GM21367 (cell line): ENCODE measurements around the gene NDUFB10.
"Not testable (repeated sequence)": the region's sequence is repeated elsewhere in the genome, so short reads cannot be mapped to it uniquely, and the experiment has no call there.

Experiments used
- ATAC-seq: cut with Tn5 transposase; IDR thresholded peaks from one replicate; pipeline ENCODE4 v1.9.1; 2021; ENCODE audit not compliant: unreplicated experiment

Gene NDUFB10

DNA sequence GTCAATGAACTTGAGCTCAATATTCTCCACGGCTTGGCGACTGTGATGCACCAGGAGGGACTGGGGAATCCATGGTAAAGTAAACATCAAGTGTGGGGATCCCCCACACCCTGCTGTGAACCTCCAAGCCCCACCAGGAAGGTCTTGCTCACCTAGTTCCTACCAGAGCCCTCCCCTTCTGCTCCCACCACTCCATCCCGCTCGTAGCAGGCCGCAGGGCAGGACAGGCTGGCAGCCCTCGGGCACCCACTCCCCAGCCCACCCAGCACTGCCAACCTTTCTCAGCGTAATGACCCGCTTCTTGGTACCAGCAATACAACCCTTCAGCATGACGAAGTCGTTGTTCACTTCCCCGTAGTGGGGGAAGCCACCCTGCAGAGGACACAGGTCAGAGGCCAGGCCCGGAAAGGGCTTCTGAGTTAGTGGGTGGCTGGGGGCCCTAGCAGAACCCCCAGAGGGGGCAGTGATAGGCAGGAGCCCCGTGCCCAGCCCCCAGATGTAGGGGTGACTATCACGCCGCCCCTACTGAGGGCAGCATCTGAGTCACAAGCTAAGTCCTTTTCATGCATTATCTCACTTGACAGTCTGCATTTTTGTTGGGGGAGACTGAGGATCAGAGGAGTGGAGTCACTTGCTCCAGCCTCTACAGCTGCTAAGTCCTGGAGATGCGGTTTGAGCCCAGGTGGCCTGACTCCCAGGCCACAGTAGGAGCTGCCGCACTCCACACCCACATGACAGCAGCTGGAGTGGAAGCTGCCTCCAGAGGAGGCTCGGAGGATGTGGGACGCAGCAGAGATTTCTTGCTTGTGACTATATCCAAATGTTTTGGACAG is 13.6 kb upstream of the NDUFB10 start:
- ATAC-seq: no peak

DNA sequence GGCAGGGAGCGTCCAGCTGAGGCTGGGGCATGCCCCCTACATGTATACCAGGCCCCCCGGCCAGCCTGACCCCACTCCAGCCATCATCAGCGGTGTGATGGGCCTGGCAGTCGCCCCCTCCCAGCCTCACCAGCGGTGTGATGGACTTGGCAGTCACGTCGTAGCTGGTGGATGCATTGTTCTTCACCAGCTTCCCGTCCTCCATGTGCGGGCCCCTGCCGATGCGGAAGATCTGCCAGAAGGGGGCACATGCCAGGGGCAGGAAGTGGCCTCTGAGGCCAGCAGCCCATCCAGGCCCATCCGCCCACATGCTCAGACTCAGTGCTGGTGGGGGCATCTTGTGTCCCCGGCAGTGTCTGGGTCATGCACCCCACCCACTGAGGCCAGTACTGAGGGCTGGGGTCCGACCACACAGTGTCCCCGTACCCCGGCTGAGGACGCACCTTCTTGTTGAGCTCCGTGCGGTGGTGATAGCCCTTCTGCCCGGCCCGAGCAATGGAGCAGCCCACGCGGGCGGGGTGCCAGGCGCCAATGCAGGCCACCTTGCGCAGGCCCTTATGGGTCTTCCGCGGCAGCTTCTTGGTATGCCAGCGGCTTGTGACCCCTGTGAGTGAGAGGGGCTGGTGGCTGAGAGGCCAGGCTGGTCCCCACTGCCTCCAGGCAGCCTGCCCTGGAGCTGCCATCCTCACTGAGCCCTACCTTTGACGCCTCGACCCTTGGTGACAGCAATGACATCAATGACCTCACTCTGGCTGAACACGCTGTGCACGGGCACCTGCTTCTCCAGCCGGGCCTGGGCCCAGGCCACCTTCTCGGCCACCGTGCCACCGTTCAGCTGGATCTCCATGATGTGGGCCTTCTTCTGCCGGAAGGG is 12.6 kb upstream of the NDUFB10 start:
- ATAC-seq: no peak

DNA sequence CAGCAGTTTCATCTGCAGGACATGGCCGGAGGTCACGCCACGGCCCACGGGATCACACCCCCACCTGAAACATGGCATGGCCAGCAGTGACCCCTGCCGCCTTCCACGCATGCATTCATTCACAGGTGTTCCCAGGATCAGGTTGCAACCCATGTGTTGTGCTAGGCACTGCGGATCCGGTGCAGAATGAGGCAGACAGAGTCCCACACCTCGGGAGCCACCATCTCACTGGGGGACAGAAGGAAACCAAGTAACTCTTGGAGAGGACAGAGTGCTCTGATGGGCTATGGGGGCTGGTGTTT is 12.0 kb upstream of the NDUFB10 start:
- no peak for ATAC-seq

DNA sequence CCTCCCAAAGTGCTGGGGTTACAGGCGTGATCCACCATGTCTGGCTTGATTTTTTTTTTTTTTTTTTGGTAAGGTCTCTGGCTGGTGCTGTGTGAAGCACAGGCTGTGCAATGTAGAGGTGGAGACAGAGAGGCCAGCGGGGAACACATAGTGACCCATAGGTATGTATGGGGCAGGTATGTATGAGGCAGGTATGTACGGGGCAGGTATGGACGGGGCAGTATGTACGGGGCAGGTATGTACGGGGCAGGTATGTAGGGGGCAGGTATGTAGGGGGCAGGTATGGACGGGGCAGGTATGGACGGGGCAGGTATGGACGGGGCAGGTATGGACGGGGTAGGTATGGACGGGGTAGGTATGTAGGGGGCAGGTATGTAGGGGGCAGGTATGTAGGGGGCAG is 9.8 kb upstream of the NDUFB10 start:
- ATAC-seq: no peak

DNA sequence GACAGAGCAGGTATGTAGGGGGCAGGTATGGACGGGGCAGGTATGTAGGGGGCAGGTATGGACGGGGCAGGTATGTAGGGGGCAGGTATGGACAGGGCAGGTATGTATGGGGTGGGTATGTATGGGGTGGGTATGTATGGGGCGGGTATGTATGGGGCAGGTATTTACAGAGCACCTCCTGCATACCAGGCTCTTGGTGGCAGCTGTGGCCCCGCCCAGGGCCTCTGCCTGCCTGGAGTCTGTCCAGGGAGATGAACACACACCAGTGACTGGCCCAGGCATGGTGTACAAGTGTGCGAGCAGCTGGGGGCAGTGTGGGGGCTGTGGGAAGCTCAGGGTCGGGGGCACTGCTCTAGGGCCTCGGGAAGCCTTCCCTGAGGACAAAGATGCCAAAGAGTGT is 9.3 kb upstream of the NDUFB10 start:
- ATAC-seq: no peak

DNA sequence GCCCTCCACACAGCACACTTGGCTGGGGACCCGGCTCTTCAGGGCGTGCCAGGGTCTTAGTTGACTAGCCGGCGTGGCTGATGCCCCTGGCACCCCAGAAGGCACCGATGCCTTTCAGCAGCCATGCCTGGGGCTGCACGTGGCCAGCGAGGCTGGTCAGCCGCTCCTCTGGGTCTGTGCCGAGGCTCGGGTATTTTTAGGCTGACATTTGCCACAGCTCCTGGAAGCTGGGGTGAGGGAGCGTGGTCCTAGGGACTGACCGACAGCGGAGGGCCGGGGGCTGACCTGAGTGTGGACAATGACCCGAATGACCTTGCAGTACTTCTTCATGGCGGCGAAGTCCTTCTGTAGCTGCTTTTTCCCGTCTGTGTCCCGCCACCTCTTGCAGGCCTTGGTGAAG is 8.8 kb upstream of the NDUFB10 start:
- ATAC-seq: no peak

DNA sequence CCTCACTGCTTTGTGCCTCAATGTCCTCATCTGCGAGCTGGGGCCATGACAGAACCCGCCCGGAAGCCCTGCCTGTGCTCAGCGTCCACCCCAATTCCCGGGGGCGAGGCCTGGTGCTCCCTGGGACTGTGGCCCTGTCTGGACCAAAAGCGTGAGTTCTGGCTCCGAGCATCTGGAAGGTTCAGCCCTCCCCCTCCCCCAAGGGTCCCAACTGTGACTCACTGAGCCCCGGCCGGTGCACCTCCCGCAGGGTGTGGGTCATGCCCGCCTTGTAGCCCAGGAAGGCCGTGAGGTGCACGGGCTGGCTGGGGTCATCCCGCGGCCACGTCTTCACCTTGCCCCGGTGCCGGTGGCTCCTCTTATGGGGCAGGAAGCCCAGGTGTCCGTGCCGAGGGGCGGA is 5.6 kb upstream of the NDUFB10 start:
- ATAC-seq: no peak

DNA sequence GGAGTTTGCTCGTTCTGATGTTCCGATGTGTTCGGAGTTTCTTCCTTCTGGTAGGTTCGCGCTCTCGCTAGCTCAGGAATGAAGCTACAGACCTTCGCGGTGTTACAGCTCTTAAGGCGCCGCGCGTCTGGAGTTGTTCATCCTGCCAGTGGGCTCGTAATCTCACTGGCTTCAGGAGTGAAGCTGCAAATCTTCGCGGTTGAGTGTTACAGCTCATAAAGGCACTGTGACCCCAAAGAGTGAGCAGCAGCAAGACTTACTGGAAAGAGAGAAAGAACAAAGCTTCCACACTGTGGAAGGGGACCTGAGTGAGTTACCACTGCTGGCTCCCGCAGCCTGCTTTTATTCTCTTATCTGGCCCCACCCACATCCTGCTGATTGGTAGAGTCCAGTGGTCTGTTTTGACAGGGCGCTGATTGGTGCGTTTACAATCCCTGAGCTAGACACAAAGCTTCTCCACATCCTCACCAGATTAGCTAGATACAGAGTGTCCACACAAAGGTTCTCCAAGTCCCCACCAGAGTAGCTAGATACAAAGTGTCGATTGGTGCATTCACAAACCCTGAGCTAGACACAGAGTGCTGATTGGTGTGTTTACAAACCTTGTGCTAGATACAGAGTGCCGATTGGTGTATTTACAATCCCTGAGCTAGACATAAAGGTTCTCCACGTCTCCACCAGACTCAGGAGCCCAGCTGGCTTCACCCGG is 1.8 kb upstream of the NDUFB10 start:
- not testable (repeated sequence) for ATAC-seq

DNA sequence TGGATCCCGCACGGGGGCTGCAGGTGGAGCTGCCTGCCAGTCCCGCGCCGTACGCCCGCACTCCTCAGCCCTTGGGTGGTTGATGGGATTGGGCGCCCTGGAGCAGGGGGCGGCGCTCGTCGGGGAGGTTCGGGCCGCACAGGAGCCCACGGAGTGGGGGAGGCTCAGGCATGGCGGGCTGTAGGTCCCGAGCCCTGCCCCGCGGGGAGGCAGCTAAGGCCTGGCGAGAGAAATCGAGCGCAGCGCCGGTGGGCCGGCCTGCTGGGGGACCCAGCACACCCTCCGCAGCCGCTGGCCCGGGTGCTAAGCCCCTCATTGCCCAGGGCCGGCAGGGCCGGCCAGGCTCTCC is 1.2 kb upstream of the NDUFB10 start:
- not testable (repeated sequence) for ATAC-seq

DNA sequence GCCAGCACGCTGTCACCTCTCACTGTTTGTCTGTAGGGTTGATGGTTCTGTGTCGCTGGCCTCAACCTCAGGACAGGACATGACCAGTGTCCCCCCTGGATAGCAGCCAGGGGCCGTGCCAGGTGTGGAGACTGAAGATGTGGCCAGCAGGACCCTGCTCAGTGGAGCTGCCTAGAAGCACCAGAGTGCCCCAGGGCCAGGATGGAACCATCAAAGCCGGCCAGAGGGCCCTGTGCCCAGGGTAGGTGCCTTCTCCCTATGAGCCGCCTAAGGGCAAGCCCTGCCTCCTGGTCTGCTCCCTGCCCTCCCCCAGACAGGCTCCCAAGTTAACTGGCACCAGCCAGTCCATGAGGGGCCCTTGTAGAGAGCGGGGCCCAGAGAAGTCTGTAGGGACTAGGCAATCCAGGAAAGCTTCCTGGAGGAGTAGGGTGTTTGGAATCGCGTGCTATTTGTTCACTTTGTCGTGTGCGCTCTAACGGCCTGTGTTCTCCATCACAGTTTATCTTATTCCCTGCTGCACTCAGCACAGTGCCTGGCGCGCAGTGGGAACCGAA is 546 bp upstream of the NDUFB10 start:
- ATAC-seq: no peak

DNA sequence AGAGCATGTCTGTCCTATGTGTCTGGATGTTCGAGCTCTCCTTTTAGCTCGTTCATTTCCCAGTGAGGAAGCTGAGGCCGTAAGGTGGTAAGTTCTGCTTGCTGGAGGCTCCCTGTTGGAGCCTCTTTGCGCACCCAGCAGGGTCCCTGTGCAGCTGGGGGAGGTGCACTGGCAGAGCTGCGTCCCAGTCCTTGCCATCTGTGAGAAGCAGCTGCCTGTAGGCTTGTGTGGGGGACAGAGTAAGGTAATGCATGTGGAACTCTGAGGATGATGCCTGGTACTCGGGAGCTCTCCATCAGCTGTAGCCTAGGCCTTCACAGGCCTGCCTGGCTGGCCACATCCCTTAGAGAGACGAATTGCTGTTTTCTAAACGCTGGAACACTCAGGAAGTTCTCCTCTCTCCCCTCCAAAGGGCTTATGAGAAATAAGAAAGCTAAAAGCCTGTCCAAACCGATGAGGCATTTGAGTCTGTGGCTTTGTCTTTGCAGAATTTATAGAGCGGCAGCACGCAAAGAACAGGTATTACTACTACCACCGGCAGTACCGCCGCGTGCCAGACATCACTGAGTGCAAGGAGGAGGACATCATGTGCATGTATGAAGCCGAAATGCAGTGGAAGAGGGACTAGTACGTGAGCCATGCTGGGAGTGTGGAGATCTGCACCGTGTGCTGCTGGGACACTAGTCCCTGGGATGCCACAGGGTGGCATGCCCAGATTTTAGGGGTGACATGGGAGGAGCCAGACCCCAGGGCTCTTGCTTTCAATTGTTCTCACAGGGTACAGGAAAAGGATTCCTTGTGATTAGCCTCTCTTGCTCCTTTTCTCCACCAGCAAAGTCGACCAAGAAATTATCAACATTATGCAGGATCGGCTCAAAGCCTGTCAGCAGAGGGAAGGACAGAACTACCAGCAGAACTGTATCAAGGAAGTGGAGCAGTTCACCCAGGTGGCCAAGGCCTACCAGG is 1.6 kb downstream of the NDUFB10 start:
- no peak for ATAC-seq

DNA sequence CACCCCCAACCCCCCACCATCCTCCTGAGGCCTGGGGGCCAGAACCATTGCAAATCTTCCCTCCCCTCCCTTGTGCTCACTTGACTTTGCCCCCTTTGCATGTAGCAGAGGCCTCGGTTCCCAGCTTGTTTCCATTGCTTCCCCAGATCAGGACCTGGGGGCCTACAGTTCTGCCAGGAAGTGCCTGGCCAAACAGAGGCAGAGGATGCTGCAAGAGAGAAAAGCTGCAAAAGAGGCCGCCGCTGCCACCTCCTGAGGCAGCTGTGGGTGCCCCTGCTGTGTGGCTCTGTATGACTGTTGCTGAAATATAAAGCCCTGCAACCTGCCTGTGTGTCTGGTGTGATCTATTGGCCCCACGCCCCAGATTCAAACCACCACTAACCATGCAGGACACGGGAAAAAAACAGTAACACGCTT is 2.3 kb downstream of the NDUFB10 start:
- no peak for ATAC-seq

DNA sequence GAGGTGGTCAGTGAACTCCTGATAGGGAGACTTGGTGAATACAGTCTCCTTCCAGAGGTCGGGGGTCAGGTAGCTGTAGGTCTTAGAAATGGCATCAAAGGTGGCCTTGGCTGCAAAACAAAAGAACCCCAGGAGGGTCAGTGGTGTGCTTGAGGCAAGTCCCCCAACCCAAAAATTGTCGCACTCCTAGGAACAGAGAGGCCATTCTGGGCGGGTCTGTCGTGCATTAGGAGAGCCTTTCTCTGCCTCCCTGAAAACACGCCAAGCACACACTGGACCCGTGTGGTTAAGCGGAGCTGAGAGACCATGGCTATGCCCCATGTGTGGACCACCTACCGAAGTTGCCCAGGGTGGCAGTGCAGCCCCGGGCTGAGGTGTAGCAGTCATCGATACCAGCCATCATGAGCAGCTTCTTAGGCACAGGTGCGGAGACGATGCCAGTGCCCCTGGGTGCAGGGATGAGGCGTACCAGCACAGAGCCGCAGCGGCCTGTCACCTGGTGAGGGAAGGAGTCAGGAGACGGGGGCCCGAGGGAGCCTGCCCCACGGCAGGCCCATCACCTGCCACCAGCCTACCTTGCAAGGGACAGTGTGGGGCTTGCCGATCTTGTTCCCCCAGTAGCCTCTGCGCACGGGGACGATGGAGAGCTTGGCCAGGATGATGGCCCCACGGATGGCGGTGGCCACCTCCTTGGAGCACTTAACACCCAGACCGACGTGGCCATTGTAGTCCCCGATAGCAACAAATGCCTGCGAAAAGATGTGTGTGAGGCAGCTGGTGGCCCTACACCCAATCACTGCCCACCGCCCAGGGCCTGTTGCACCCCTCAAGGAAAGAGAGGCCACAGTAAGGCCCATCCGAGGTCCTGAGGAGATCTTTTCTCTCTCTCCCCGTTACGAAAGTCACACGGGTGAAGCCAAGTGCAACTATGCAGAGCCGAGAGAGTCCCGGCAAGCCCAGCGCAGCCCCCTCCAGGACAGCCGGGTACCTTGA is 3.1 kb downstream of the NDUFB10 start:
- not testable (repeated sequence) for ATAC-seq

DNA sequence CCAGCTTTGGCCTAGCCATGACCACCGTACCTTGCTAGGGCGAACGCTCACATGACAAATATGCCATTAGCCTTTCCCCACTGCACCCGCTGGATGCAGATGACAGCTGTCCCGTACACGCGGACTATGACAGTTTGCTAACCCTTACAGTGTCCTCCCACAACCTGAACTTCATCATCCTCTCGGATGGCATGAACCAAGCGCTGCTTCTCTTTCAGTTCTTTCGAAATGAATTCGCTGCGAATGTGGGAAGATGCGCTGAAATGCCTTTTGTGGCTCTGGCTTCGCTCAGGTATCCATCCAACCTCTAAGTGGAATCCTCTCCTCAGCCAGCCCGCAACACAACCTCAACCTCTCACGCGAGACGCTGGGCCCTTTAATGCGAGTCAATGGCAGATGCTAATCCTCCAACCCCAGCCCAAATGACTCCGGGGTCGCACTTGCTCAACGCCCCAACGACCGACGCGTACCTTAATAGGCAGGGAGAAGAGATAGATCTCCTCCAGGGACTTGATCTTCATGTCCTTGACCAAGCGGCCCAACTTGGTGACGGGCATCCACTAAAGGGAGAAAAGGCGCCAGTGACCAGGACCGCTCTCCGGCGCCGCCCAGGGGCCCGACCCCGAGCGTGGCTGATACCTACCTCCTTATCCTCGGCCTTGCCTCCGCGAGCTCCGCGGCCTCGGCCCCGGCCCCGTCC is 4.6 kb downstream of the NDUFB10 start:
- ATAC-seq: no peak

DNA sequence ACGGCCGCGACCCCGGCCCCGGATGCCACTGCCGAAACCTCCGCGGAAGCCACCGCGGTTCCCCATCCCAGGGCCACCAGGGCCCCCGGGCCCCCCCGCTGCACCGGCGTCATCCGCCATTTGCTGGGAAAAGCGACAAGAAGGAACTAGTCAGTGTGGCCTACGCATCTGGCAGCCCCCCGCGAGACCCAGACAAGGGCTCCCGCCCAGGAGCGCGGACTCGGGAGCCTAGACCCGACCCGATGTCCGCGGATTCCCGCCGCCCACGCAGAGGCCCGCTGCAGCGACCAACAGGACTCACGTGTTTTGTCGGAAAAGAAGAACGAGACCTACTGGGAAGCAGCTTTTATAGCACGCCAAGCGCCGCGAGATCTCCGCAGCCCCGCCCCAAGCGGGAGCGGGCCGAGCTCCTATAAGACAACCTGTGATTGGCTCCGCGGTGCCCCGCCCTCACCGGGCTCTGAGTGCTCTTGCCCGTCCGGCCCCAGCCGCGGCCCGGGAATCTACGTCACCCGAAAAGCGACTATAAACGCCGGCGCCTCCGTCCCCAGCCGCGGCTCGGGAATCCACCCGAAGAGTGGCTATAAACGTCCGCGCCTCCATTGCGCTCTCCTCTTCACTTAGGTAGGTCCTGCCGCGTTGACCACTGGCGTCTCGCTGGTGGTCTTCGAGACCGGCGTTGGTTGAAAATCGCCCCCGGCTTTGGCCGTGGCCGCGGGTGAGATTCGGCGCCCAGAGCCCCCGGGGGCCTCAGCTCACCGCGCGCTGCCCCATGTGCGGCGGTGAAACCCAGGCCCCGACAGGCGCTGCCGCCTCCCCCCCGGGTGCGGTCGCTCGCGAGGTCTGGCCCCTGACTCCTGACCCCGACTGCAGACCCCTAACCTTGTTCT is 5.4 kb downstream of the NDUFB10 start, which contains the start of gene RPS2:
Gene RPS2 (minus strand): TSS at position 321 of the 890 bp plus-strand sequence. CDS start 201 bp downstream, at position 120.
- peak; percentile 61 for ATAC-seq

DNA sequence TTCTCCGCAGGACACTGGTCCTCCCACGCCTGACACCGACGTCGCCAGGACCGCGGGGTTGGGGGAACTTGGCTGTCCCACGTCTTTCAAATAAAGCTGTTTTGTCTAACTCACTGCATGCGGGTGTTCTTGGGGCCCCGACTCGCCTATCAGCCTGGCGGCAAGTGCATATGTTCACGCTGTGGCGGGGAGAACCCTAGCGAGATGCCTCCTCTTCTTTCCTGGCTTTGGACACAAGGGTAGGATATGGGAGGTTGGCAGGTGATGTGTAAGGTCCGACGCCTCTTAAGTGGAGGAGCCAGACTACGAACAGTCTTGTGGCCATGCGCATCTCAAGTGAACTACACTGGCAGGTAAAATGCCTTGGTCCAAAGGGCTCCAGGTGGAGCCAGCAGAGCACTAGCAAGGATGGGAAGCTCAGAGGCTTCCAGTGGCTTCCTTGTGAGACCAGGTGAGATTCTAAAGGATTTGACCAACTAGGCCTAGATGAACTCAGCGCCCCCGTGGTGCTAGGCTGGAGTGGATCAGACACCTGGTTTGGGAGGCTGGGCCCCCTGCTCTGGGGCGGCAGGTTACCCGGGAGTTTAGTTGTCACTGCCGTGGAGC is 6.2 kb downstream of the NDUFB10 start:
- no peak for ATAC-seq

DNA sequence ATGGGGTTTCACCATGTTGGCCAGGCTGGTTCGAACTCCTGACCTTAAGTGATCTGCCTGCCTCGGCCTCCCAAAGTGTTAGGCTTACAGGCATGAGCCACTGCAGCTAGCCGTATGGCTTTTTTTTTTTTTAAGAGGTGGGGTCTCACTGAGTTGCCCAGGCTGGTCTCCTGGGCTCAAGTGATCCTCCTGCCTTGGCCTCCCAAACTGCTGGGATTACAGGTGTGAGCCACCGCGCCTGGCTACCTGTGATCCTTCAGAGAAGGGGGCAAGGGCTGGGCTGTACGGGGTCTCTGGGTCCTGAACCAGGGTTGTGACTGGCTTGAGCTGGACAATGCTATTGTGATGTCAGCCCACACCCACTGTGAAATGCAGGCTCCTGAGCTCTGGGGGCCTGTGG is 7.1 kb downstream of the NDUFB10 start, which contains the start of gene RNF151:
Gene RNF151 (plus strand): TSS at position 397 of the 400 bp plus-strand sequence. CDS start 26 bp downstream, outside the sequence.
- no peak for ATAC-seq
